ENCODE data around the gene TNNC2.
A peak's percentile ranks its signal among the peaks of the same experiment; 100 is the strongest.
"Not testable (repeated sequence)": the region's sequence is repeated elsewhere in the genome, so short reads cannot be mapped to it uniquely, and the experiment has no call there.

The TNNC2 gene

GRCh38 chr20:45827030-45827652, at the start of gene TNNC2:
Gene TNNC2, minus strand, starts transcription at chr20:45827312. Its CDS starts 64 bp downstream, at chr20:45827248.
- DNase-seq: no peak

GRCh38 chr20:45874576-45874975, 47.5 kb upstream of the TNNC2 start:
- no peak for DNase-seq

GRCh38 chr20:45874104-45874481, 47.0 kb upstream of the TNNC2 start:
- not testable (repeated sequence) for DNase-seq

- DNase-seq: no peak
Observed at GRCh38 chr20:45873409-45874103, 46.4 kb upstream of the TNNC2 start.

- no peak for DNase-seq
Observed at GRCh38 chr20:45872626-45873025, 45.5 kb upstream of the TNNC2 start.

GRCh38 chr20:45867819-45868176, 40.7 kb upstream of the TNNC2 start:
- DNase-seq: no peak

GRCh38 chr20:45867136-45867818, 40.2 kb upstream of the TNNC2 start:
- no peak for DNase-seq

- DNase-seq: no peak
Observed at GRCh38 chr20:45866454-45866853, 39.3 kb upstream of the TNNC2 start.

GRCh38 chr20:45863543-45864470, 36.7 kb upstream of the TNNC2 start:
- DNase-seq: no peak

GRCh38 chr20:45861221-45862075, 34.3 kb upstream of the TNNC2 start:
- DNase-seq: no peak

- peak; percentile 30 for DNase-seq
Observed at GRCh38 chr20:45860560-45861220, 33.6 kb upstream of the TNNC2 start.

- no peak for DNase-seq
Observed at GRCh38 chr20:45859916-45860315, 32.8 kb upstream of the TNNC2 start.

GRCh38 chr20:45857882-45858216, 30.7 kb upstream of the TNNC2 start:
- DNase-seq: peak; percentile 69

- peak; percentile 100 for DNase-seq
Observed at GRCh38 chr20:45857114-45857881, 30.2 kb upstream of the TNNC2 start, which contains the start of the genes ACOT8 and ZSWIM3. Gene ACOT8, minus strand, starts transcription at chr20:45857392. Its CDS starts 77 bp downstream, at chr20:45857315. Gene ZSWIM3, plus strand, starts transcription at chr20:45857614. Its CDS starts 212 bp downstream, at chr20:45857826.

GRCh38 chr20:45853484-45853883, 26.4 kb upstream of the TNNC2 start:
- DNase-seq: no peak

GRCh38 chr20:45852326-45852725, 25.2 kb upstream of the TNNC2 start:
- no peak for DNase-seq

- no peak for DNase-seq
Observed at GRCh38 chr20:45851501-45851900, 24.4 kb upstream of the TNNC2 start.

GRCh38 chr20:45850926-45851325, 23.8 kb upstream of the TNNC2 start:
- DNase-seq: no peak

GRCh38 chr20:45850238-45850637, 23.1 kb upstream of the TNNC2 start:
- DNase-seq: no peak

- DNase-seq: no peak
Observed at GRCh38 chr20:45848969-45849582, 22.0 kb upstream of the TNNC2 start.

All from activated CD4-positive, alpha-beta T cell treated with anti-CD3 and anti-CD28 coated beads, Interleukin-10, Interleukin-2, amounts not matched to agents 100 ng/mL and 50 ng/mL, durations not matched to agents 16 hours and 8 hours (primary cell).